PFSK-1 (cell line): ENCODE data around the gene HLX.

Source experiments
- FOXP2 ChIP-seq: optimal IDR thresholded peaks from 2 replicates; pipeline ENCODE3; 2011; ENCODE audit warnings: borderline replicate concordance, control low read depth, inconsistent platforms; ENCODE audit not compliant: insufficient read depth; ENCODE audit errors: extremely low read length, extremely low read depth
- POLR2AphosphoS5 ChIP-seq: IDR thresholded peaks from 2 replicates; pipeline ENCODE4 v1.6.1; 2012; ENCODE audit warnings: low read depth, mild to moderate bottlenecking, control low read depth, low read length, moderate library complexity
- SIN3A ChIP-seq: IDR thresholded peaks from 2 replicates; pipeline ENCODE4 v1.6.1; 2012; ENCODE audit warnings: mild to moderate bottlenecking, low read length, moderate library complexity, borderline replicate concordance; ENCODE audit not compliant: insufficient read depth
- TAF1 ChIP-seq: IDR thresholded peaks from 2 replicates; pipeline ENCODE4 v1.6.1; 2012; ENCODE audit warnings: low read length, control low read depth, borderline replicate concordance; ENCODE audit not compliant: insufficient read depth
- TF ChIP-seq, protein P1 (sequence below), 2 experiments: IDR thresholded peaks; 2 replicates each; pipeline versions ENCODE4 v1.6.1 to v1.8.0; 2011 to 2012; ENCODE audit warnings: low read depth in 2 of 2, low read length in 2 of 2, control low read depth in 1 of 2, inconsistent platforms in 1 of 2, mild to moderate bottlenecking in 1 of 2, moderate library complexity in 1 of 2; ENCODE audit not compliant: insufficient read depth in 1 of 2

The HLX gene

DNA sequence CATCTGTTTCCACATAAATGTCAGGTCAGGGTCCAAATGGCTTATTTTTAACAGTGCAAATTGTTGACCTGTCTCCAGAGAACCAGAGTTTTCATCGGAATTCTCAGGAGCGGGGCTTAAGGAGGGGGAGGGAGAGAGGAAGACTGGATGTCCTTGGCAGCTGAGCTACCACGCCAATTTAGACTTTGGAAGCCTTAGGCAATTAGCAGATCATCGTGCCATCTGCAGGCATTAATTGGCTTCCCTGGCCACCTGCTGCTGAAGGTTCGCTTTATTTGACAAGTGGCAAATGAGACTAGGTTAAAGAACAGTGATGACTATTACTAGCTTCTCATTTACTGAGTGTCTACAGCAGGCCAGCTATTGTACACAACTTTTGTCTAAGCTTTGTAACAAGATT lies 43.7 kb downstream of the HLX start:
- TF ChIP-seq TAF1 (no peak), SIN3A (no peak), POLR2AphosphoS5 (no peak), FOXP2 (no peak)
- TF ChIP-seq, protein P1, sequence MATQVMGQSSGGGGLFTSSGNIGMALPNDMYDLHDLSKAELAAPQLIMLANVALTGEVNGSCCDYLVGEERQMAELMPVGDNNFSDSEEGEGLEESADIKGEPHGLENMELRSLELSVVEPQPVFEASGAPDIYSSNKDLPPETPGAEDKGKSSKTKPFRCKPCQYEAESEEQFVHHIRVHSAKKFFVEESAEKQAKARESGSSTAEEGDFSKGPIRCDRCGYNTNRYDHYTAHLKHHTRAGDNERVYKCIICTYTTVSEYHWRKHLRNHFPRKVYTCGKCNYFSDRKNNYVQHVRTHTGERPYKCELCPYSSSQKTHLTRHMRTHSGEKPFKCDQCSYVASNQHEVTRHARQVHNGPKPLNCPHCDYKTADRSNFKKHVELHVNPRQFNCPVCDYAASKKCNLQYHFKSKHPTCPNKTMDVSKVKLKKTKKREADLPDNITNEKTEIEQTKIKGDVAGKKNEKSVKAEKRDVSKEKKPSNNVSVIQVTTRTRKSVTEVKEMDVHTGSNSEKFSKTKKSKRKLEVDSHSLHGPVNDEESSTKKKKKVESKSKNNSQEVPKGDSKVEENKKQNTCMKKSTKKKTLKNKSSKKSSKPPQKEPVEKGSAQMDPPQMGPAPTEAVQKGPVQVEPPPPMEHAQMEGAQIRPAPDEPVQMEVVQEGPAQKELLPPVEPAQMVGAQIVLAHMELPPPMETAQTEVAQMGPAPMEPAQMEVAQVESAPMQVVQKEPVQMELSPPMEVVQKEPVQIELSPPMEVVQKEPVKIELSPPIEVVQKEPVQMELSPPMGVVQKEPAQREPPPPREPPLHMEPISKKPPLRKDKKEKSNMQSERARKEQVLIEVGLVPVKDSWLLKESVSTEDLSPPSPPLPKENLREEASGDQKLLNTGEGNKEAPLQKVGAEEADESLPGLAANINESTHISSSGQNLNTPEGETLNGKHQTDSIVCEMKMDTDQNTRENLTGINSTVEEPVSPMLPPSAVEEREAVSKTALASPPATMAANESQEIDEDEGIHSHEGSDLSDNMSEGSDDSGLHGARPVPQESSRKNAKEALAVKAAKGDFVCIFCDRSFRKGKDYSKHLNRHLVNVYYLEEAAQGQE (IDR thresholded peaks at IDR 0.05; ENCODE audit: insufficient read depth in 1 of 2, low read depth in 2 of 2, low read length in 2 of 2), result no peak

DNA sequence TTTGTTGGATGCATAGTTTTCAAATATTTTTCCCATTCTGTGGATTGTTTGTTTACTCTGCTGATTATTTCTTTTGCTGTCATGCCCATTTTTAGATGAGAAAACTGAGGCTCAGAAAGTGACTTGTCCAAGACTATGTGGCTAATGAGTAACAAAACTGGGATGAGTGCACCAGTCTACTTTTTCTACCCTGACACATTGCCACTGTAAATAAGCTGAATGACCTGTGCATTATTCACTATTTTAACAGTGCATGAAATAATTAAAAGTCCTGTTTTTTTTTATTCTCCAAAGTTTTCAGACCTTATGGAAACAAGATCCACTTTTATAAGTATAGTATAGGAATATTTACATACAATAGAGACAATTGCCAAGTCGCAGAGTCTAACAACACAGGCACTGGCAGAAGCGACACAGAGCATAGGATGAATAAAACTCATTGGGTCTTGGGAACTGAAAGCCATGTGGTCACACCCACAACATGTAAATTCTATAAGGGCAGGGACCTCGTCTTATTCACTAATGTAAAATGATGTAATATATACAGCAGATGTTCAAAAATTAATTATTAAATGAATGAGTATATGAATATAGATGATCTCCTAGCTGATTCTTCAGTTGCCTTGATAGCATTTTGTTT lies 45.2 kb downstream of the HLX start:
- TF ChIP-seq, protein P1 (IDR thresholded peaks at IDR 0.05; ENCODE audit: insufficient read depth in 1 of 2, low read depth in 2 of 2, low read length in 2 of 2), result no peak

DNA sequence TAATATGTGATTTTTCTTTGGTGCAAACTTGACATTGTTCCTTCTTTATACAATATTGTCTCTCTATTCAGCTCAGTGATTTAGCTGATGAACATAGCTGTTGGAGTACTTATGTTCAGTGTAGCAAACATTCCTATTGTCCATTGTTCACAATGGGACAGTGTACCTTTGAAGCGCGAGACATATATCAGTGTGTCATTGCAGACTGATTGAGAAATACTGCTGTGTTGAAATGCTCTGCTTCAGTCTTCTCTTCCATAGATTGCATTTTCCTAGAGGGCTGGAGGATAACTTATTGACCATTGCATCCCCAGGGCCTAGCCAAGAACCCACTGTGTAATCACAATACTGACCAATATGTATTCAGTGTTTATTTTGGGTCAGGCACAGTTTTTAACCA lies 46.5 kb downstream of the HLX start:
- TF ChIP-seq POLR2AphosphoS5, result no peak
- TF ChIP-seq SIN3A, result no peak
- TF ChIP-seq FOXP2, result no peak
- TF ChIP-seq TAF1, result no peak
- TF ChIP-seq, protein P1 (IDR thresholded peaks at IDR 0.05; ENCODE audit: insufficient read depth in 1 of 2, low read depth in 2 of 2, low read length in 2 of 2), result no peak

DNA sequence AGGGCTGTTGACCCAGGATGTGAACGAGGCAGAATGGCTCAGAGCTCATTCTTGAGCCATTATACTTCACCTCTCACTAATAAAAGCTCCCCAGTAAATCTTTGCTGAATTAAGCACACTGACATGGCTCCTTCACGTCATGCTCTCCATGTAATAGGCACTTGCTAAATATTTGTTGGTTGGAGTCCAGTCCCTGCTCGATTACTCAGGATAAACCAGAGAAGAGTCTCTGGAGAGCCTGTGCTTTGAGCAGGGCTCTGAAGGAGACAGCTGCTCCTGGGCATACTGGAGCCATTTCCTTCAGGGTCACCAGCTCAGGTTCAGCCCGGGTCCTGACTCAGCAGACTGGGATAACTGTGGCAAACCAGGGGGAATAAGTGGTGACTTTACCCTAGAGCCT lies 46.9 kb downstream of the HLX start:
- TF ChIP-seq TAF1 (no peak), FOXP2 (no peak), POLR2AphosphoS5 (no peak), SIN3A (no peak)
- TF ChIP-seq, protein P1 (IDR thresholded peaks at IDR 0.05; ENCODE audit: insufficient read depth in 1 of 2, low read depth in 2 of 2, low read length in 2 of 2), result no peak

DNA sequence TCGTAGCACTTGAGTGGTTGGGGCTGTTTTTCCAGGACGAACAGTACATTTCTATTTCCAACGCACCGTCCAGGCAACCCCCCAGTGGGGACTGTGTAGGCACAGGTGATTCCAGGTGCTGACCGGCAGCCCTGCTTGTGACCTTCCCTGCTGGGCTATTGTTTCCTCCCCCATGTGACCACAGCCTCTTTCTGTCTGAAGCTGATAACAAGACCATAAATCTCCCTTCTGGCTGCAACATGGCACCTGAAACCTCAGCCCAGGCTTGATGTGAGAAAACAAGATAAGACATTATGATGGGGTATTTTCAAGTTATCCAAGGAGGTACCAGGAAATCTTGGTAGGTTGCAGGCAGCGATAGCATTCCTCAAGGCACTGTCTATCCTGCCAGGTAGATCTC lies 48.2 kb downstream of the HLX start:
- TF ChIP-seq, protein P1 (IDR thresholded peaks at IDR 0.05; ENCODE audit: insufficient read depth in 1 of 2, low read depth in 2 of 2, low read length in 2 of 2), result no peak
- TF ChIP-seq FOXP2 (no peak), SIN3A (no peak), TAF1 (no peak), POLR2AphosphoS5 (no peak)
